Uterus (tissue), 2 donors: ENCODE results near the gene C16orf89.
"Not testable (repeated sequence)": the region's sequence is repeated elsewhere in the genome, so short reads cannot be mapped to it uniquely, and the experiment has no call there.

Experiments used
- POLR2A ChIP-seq, 2 donors: fragments of 450-650 bp; IDR thresholded peaks; one replicate each; pipeline ENCODE4 v1.6.1; 2016; ENCODE audit warnings: antibody characterized with exemption in 2 of 2, mild to moderate bottlenecking in 1 of 2, moderate library complexity in 1 of 2
- TF ChIP-seq, protein P1 (sequence below), 4 experiments: fragments of 200-600 bp in 2 of 4; fragments of 450-650 bp in 2 of 4; sonication (generic) in 2 of 4; IDR thresholded peaks; one replicate each; pipeline ENCODE4 v1.5.1; 2016 to 2019; ENCODE audit warnings: antibody characterized with exemption in 4 of 4, mild to moderate bottlenecking in 2 of 4, moderate library complexity in 1 of 4

- TF ChIP-seq, protein P1, sequence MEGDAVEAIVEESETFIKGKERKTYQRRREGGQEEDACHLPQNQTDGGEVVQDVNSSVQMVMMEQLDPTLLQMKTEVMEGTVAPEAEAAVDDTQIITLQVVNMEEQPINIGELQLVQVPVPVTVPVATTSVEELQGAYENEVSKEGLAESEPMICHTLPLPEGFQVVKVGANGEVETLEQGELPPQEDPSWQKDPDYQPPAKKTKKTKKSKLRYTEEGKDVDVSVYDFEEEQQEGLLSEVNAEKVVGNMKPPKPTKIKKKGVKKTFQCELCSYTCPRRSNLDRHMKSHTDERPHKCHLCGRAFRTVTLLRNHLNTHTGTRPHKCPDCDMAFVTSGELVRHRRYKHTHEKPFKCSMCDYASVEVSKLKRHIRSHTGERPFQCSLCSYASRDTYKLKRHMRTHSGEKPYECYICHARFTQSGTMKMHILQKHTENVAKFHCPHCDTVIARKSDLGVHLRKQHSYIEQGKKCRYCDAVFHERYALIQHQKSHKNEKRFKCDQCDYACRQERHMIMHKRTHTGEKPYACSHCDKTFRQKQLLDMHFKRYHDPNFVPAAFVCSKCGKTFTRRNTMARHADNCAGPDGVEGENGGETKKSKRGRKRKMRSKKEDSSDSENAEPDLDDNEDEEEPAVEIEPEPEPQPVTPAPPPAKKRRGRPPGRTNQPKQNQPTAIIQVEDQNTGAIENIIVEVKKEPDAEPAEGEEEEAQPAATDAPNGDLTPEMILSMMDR (IDR thresholded peaks at IDR 0.05): not testable (repeated sequence)
- TF ChIP-seq POLR2A (IDR thresholded peaks at IDR 0.05): not testable (repeated sequence)
Observed at GRCh38 chr16:5080461-5080860, 14.7 kb upstream of the C16orf89 start.
